IPS-18c (cell line): Measurements from ENCODE around the gene S100A3.
"Not testable (repeated sequence)": the region's sequence is repeated elsewhere in the genome, so short reads cannot be mapped to it uniquely, and the experiment has no call there.

Source experiments
- H3K4me3 ChIP-seq: 2 replicates; pipeline ENCODE4 v1.7.0; 2013; ENCODE audit warnings: low read depth, mild to moderate bottlenecking, low read length, moderate library complexity; ENCODE audit not compliant: insufficient read depth
- H3K9me3 ChIP-seq: one replicate; pipeline ENCODE4 v1.6.1; 2013; ENCODE audit warnings: mild to moderate bottlenecking, low read length, moderate library complexity; ENCODE audit not compliant: control insufficient read depth, insufficient read depth

S100A3 gene

GRCh38 chr1:153573351-153573750, 24.3 kb upstream of the S100A3 start:
- Histone ChIP-seq H3K9me3 (peaks cover 4% of the 10 kb centered on the region), H3K4me3 (no peak overlapping the region)

GRCh38 chr1:153572569-153573015, 23.5 kb upstream of the S100A3 start:
- Histone ChIP-seq H3K9me3 (peaks cover 4% of the 10 kb centered on the region), H3K4me3 (no peak overlapping the region)

- peaks cover 4% of the 10 kb centered on the region for H3K9me3 ChIP-seq
- H3K4me3 ChIP-seq: no peak overlapping the region
These were observed 22.6 kb upstream of the S100A3 start for GRCh38 chr1:153571706-153572105.

- Histone ChIP-seq H3K4me3 (no peak overlapping the region), H3K9me3 (peaks cover 4% of the 10 kb centered on the region)
These were observed 21.8 kb upstream of the S100A3 start for GRCh38 chr1:153570874-153571273.

- peaks cover 2% of the 10 kb centered on the region for H3K9me3 ChIP-seq
These were observed 20.4 kb upstream of the S100A3 start for GRCh38 chr1:153569465-153569864.

GRCh38 chr1:153568367-153569099, 19.5 kb upstream of the S100A3 start:
- H3K9me3 ChIP-seq: peaks cover 2% of the 10 kb centered on the region
- H3K4me3 ChIP-seq: no peak overlapping the region

More at GRCh38 chr1:153569465-153569864, 20.4 kb upstream of the S100A3 start:
- H3K4me3 ChIP-seq: no peak overlapping the region

GRCh38 chr1:153567621-153568366, 18.7 kb upstream of the S100A3 start:
- H3K9me3 ChIP-seq: peaks cover 2% of the 10 kb centered on the region
- no peak overlapping the region; the same call in 1 of the 2 replicates for H3K4me3 ChIP-seq

GRCh38 chr1:153566414-153567371, 17.6 kb upstream of the S100A3 start:
- no peaks in the 10 kb centered on the region for H3K9me3 ChIP-seq
- H3K4me3 ChIP-seq: no peak overlapping the region

- no peaks in the 10 kb centered on the region for H3K9me3 ChIP-seq
- H3K4me3 ChIP-seq: peak within 1 kb of the TSS; percentile 10; the same call in 1 of the 2 replicates
These were observed 16.7 kb upstream of the S100A3 start, which contains the start of gene S100A2 for GRCh38 chr1:153565529-153566374. Gene S100A2 (minus strand): TSS chr1:153565844. CDS start chr1:153563877, 1,967 bp downstream.

GRCh38 chr1:153563991-153564390, 14.9 kb upstream of the S100A3 start:
- no peaks in the 10 kb centered on the region for H3K9me3 ChIP-seq
- H3K4me3 ChIP-seq: no peak overlapping the region

- H3K4me3 ChIP-seq: no peak overlapping the region
- H3K9me3 ChIP-seq: no peaks in the 10 kb centered on the region
These were observed 14.4 kb upstream of the S100A3 start for GRCh38 chr1:153563483-153563901.

GRCh38 chr1:153562021-153562420, 13.0 kb upstream of the S100A3 start:
- not testable (repeated sequence) for H3K4me3 ChIP-seq, H3K9me3 ChIP-seq

- H3K9me3 ChIP-seq: no peaks in the 10 kb centered on the region
- H3K4me3 ChIP-seq: no peak overlapping the region
These were observed 12.5 kb upstream of the S100A3 start for GRCh38 chr1:153561466-153561985.

GRCh38 chr1:153560771-153561465, 11.9 kb upstream of the S100A3 start:
- no peak overlapping the region for H3K4me3 ChIP-seq

GRCh38 chr1:153560241-153560640, 11.2 kb upstream of the S100A3 start:
- H3K9me3 ChIP-seq: no peaks in the 10 kb centered on the region
- H3K4me3 ChIP-seq: no peak overlapping the region

More at GRCh38 chr1:153560771-153561465, 11.9 kb upstream of the S100A3 start:
- H3K9me3 ChIP-seq: no peaks in the 10 kb centered on the region

- H3K9me3 ChIP-seq: no peaks in the 10 kb centered on the region
These were observed 8.8 kb upstream of the S100A3 start for GRCh38 chr1:153557877-153558276.

More at GRCh38 chr1:153557877-153558276, 8.8 kb upstream of the S100A3 start:
- H3K4me3 ChIP-seq: no peak overlapping the region
